SK-N-SH treated with all-trans-retinoic acid at 6 μM for 48 hours (cell line): ENCODE measurements around the gene TCEA3.

Source experiments
- ATAC-seq: fragments of 200-7000 bp; cut with Tn5 transposase; 3 replicates; pipeline ENCODE4 v1.9.1; 2020; ENCODE audit warnings: mild to moderate bottlenecking, moderate library complexity
- ARNTL ChIP-seq: fragments of 450-650 bp; formaldehyde crosslinking; IDR thresholded peaks from 2 replicates; pipeline ENCODE4 v1.5.0; 2020; ENCODE audit warnings: low read depth, mild to moderate bottlenecking, moderate library complexity, borderline replicate concordance
- BACH2 ChIP-seq: fragments of 250-450 bp; sonication (Bioruptor Pico); IDR thresholded peaks from 2 replicates; pipeline ENCODE4 v1.9.0; 2021; ENCODE audit warnings: mild to moderate bottlenecking, borderline replicate concordance
- CSDC2 ChIP-seq: fragments of 250-450 bp; sonication (Bioruptor Pico); IDR thresholded peaks from 2 replicates; pipeline ENCODE4 v1.5.0; 2020; ENCODE audit warnings: mild to moderate bottlenecking, moderate library complexity
- ESRRG ChIP-seq: fragments of 250-450 bp; sonication (Bioruptor Pico); IDR thresholded peaks from 2 replicates; pipeline ENCODE4 v1.6.1; 2021; ENCODE audit warnings: mild to moderate bottlenecking
- GLIS3 ChIP-seq: fragments of 250-450 bp; sonication (Bioruptor Pico); IDR thresholded peaks from 2 replicates; pipeline ENCODE4 v1.5.0; 2020; ENCODE audit warnings: mild to moderate bottlenecking, moderate library complexity
- ISL1 ChIP-seq: fragments of 250-450 bp; sonication (Bioruptor Pico); IDR thresholded peaks from 2 replicates; pipeline ENCODE4 v2.1.2; 2022; ENCODE audit warnings: mild to moderate bottlenecking, moderate library complexity
- OSR1 ChIP-seq: fragments of 250-450 bp; sonication (Bioruptor Pico); IDR thresholded peaks from 2 replicates; pipeline ENCODE4 v1.8.0; 2022; ENCODE audit warnings: moderate library complexity, mild to moderate bottlenecking, inconsistent platforms
- PPARA ChIP-seq: fragments of 250-450 bp; sonication (Bioruptor Pico); IDR thresholded peaks from 2 replicates; pipeline ENCODE4 v1.5.0; 2020; ENCODE audit warnings: mild to moderate bottlenecking, borderline replicate concordance
- RARB ChIP-seq: fragments of 250-450 bp; sonication (Bioruptor Pico); IDR thresholded peaks from 2 replicates; pipeline ENCODE4 v1.8.0; 2021; ENCODE audit warnings: mild to moderate bottlenecking, moderate library complexity
- SNAI2 ChIP-seq: fragments of 250-450 bp; sonication (Bioruptor Pico); IDR thresholded peaks from 2 replicates; pipeline ENCODE4 v1.5.0; 2020; ENCODE audit warnings: mild to moderate bottlenecking, moderate library complexity
- TCF4 ChIP-seq: fragments of 250-450 bp; sonication (Bioruptor Pico); IDR thresholded peaks from 2 replicates; pipeline ENCODE4 v1.8.0; 2021; ENCODE audit warnings: mild to moderate bottlenecking, moderate library complexity, borderline replicate concordance
- TOX ChIP-seq: fragments of 250-450 bp; sonication (Bioruptor Pico); IDR thresholded peaks from 2 replicates; pipeline ENCODE4 v1.8.0; 2021; ENCODE audit warnings: mild to moderate bottlenecking, moderate library complexity, borderline replicate concordance
- ZC3H10 ChIP-seq: fragments of 250-450 bp; sonication (Bioruptor Pico); IDR thresholded peaks from 2 replicates; pipeline ENCODE4 v1.5.1; 2021; ENCODE audit warnings: mild to moderate bottlenecking, moderate library complexity
- ZFP3 ChIP-seq: fragments of 250-450 bp; sonication (Bioruptor Pico); IDR thresholded peaks from 2 replicates; pipeline ENCODE4 v1.5.0; 2020; ENCODE audit warnings: mild to moderate bottlenecking, moderate library complexity
- ZFP30 ChIP-seq: fragments of 450-650 bp; formaldehyde crosslinking; IDR thresholded peaks from 2 replicates; pipeline ENCODE4 v1.5.0; 2022; ENCODE audit warnings: mild to moderate bottlenecking, moderate library complexity
- ZNF565 ChIP-seq: fragments of 450-650 bp; formaldehyde crosslinking; conservative IDR thresholded peaks from 2 replicates; pipeline ENCODE4 v1.5.0; 2020; ENCODE audit warnings: low read depth, mild to moderate bottlenecking, moderate library complexity
- ZNF70 ChIP-seq: fragments of 450-650 bp; formaldehyde crosslinking; IDR thresholded peaks from 2 replicates; pipeline ENCODE4 v1.5.0; 2020; ENCODE audit warnings: mild to moderate bottlenecking, moderate library complexity
- ZNF8 ChIP-seq: fragments of 450-650 bp; formaldehyde crosslinking; IDR thresholded peaks from 2 replicates; pipeline ENCODE4 v1.5.0; 2020; ENCODE audit warnings: mild to moderate bottlenecking, moderate library complexity
- TF ChIP-seq, protein P1 (sequence below): fragments of 250-450 bp; sonication (Bioruptor Pico); IDR thresholded peaks from 2 replicates; pipeline ENCODE4 v1.8.0; 2020; ENCODE audit warnings: mild to moderate bottlenecking, moderate library complexity, borderline replicate concordance
- TF ChIP-seq, protein P2 (sequence below): fragments of 250-450 bp; sonication (Bioruptor Pico); IDR thresholded peaks from 2 replicates; pipeline ENCODE4 v1.5.0; 2020; ENCODE audit warnings: mild to moderate bottlenecking, moderate library complexity
- TF ChIP-seq, protein P3 (sequence below): fragments of 250-450 bp; sonication (Bioruptor Pico); IDR thresholded peaks from 2 replicates; pipeline ENCODE4 v1.8.0; 2021; ENCODE audit warnings: low read depth, mild to moderate bottlenecking, moderate library complexity, borderline replicate concordance
- TF ChIP-seq, protein P4 (sequence below): fragments of 250-450 bp; sonication (Bioruptor Pico); IDR thresholded peaks from 2 replicates; pipeline ENCODE4 v1.5.1; 2020; ENCODE audit warnings: low read depth, mild to moderate bottlenecking, moderate library complexity
- TF ChIP-seq, protein P5 (sequence below): fragments of 250-450 bp; sonication (Bioruptor Pico); IDR thresholded peaks from 2 replicates; pipeline ENCODE4 v1.5.1; 2021; ENCODE audit warnings: mild to moderate bottlenecking, moderate library complexity

TCEA3 gene

DNA sequence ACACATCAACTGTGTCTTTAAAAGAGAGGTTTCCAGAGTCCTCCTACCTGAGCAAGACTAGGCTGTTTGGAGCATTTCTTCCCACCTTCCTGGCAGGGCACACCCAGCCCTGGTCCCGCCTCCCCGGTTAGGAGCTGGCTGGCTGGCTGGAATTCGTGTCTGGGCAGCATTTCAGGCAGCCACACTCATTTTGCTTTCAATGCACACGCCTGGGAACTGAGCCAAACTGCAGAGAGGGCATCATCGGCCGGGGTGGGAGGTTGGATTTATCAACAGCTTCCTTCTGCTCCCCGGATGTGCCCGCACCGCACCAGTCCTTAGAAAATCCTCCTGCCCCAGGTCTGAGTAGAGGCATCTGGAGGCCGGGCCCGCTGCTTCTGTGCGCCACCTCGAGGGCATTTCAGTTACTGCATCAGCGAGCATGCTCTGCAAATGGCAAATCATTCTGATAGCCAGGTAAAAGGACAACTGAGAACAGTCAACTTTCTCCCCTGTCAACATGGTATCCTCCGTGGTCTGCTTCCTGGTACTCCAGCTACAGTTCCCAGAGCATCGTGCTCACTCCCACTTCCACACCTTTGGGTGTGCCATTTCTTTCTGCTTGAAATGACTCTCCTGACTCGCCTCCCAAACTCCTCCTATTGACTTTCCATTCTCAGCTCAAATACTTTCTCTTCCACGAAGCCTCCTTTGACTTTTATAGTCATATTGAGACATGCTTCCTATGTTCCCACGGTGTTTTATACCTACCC lies 20.6 kb downstream of the TCEA3 start:
- TF ChIP-seq, protein P1, sequence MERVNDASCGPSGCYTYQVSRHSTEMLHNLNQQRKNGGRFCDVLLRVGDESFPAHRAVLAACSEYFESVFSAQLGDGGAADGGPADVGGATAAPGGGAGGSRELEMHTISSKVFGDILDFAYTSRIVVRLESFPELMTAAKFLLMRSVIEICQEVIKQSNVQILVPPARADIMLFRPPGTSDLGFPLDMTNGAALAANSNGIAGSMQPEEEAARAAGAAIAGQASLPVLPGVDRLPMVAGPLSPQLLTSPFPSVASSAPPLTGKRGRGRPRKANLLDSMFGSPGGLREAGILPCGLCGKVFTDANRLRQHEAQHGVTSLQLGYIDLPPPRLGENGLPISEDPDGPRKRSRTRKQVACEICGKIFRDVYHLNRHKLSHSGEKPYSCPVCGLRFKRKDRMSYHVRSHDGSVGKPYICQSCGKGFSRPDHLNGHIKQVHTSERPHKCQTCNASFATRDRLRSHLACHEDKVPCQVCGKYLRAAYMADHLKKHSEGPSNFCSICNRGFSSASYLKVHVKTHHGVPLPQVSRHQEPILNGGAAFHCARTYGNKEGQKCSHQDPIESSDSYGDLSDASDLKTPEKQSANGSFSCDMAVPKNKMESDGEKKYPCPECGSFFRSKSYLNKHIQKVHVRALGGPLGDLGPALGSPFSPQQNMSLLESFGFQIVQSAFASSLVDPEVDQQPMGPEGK: peak; percentile 76; the same call in 1 of the 2 replicates
- TF ChIP-seq ARNTL (CRISPR knock-in tag) (no peak), RARB (no peak), ZFP3 (CRISPR knock-in tag) (no peak), ZNF70 (CRISPR knock-in tag) (no peak), CSDC2 (CRISPR knock-in tag) (no peak), ZC3H10 (no peak), PPARA (CRISPR knock-in tag) (no peak), OSR1 (CRISPR knock-in tag) (no peak), ZNF565 (no peak), GLIS3 (CRISPR knock-in tag) (no peak), TOX (CRISPR knock-in tag) (no peak), TCF4 (CRISPR knock-in tag) (peak; percentile 51; the same call in 1 of the 2 replicates), ZFP30 (CRISPR knock-in tag) (no peak), ESRRG (no peak), ZNF8 (no peak), SNAI2 (no peak), BACH2 (no peak), ISL1 (CRISPR knock-in tag) (no peak)
- TF ChIP-seq, protein P2, sequence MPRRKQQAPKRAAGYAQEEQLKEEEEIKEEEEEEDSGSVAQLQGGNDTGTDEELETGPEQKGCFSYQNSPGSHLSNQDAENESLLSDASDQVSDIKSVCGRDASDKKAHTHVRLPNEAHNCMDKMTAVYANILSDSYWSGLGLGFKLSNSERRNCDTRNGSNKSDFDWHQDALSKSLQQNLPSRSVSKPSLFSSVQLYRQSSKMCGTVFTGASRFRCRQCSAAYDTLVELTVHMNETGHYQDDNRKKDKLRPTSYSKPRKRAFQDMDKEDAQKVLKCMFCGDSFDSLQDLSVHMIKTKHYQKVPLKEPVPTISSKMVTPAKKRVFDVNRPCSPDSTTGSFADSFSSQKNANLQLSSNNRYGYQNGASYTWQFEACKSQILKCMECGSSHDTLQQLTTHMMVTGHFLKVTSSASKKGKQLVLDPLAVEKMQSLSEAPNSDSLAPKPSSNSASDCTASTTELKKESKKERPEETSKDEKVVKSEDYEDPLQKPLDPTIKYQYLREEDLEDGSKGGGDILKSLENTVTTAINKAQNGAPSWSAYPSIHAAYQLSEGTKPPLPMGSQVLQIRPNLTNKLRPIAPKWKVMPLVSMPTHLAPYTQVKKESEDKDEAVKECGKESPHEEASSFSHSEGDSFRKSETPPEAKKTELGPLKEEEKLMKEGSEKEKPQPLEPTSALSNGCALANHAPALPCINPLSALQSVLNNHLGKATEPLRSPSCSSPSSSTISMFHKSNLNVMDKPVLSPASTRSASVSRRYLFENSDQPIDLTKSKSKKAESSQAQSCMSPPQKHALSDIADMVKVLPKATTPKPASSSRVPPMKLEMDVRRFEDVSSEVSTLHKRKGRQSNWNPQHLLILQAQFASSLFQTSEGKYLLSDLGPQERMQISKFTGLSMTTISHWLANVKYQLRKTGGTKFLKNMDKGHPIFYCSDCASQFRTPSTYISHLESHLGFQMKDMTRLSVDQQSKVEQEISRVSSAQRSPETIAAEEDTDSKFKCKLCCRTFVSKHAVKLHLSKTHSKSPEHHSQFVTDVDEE: peak; percentile 48; the same call in 1 of the 2 replicates
- TF ChIP-seq, protein P3, sequence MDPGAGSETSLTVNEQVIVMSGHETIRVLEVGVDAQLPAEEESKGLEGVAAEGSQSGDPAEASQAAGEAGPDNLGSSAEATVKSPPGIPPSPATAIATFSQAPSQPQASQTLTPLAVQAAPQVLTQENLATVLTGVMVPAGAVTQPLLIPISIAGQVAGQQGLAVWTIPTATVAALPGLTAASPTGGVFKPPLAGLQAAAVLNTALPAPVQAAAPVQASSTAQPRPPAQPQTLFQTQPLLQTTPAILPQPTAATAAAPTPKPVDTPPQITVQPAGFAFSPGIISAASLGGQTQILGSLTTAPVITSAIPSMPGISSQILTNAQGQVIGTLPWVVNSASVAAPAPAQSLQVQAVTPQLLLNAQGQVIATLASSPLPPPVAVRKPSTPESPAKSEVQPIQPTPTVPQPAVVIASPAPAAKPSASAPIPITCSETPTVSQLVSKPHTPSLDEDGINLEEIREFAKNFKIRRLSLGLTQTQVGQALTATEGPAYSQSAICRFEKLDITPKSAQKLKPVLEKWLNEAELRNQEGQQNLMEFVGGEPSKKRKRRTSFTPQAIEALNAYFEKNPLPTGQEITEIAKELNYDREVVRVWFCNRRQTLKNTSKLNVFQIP (CRISPR knock-in tag): no peak
- TF ChIP-seq, protein P4, sequence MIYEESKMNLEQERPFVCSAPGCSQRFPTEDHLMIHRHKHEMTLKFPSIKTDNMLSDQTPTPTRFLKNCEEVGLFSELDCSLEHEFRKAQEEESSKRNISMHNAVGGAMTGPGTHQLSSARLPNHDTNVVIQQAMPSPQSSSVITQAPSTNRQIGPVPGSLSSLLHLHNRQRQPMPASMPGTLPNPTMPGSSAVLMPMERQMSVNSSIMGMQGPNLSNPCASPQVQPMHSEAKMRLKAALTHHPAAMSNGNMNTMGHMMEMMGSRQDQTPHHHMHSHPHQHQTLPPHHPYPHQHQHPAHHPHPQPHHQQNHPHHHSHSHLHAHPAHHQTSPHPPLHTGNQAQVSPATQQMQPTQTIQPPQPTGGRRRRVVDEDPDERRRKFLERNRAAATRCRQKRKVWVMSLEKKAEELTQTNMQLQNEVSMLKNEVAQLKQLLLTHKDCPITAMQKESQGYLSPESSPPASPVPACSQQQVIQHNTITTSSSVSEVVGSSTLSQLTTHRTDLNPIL (CRISPR knock-in tag): no peak
- TF ChIP-seq, protein P5, sequence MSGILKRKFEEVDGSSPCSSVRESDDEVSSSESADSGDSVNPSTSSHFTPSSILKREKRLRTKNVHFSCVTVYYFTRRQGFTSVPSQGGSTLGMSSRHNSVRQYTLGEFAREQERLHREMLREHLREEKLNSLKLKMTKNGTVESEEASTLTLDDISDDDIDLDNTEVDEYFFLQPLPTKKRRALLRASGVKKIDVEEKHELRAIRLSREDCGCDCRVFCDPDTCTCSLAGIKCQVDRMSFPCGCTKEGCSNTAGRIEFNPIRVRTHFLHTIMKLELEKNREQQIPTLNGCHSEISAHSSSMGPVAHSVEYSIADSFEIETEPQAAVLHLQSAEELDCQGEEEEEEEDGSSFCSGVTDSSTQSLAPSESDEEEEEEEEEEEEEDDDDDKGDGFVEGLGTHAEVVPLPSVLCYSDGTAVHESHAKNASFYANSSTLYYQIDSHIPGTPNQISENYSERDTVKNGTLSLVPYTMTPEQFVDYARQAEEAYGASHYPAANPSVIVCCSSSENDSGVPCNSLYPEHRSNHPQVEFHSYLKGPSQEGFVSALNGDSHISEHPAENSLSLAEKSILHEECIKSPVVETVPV (CRISPR knock-in tag): no peak
- peak; percentile 98 for ATAC-seq

DNA sequence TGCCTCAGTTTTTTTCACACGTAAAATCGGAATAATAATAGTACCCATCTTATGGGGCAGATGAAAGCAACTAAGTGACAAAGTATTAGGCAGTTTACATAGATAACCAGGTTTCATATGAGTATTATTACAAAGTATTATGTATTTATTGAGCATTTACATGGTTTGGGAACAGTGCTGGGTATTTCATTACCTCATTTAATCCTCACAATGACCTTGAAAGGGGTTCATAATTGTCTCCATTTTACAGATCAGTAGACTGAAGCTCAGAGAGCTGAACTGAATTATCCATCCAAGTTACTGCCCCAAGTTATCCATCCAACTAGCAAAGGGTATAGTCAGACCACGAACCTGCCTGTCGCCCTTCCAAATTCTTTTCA lies 21.2 kb downstream of the TCEA3 start:
- ATAC-seq: no peak
- TF ChIP-seq ZNF70 (CRISPR knock-in tag) (no peak), SNAI2 (no peak), ZNF565 (no peak), TOX (CRISPR knock-in tag) (no peak), ZC3H10 (no peak), PPARA (CRISPR knock-in tag) (no peak), TCF4 (CRISPR knock-in tag) (no peak)
- TF ChIP-seq, protein P3 (CRISPR knock-in tag): no peak
- TF ChIP-seq, protein P2: no peak
- TF ChIP-seq, protein P1: no peak
